HepG2 (cell line): ENCODE data around the gene AUNIP. TPM values are rescaled to one million over a fixed set of nuclear protein-coding genes. Genes with fewer than 3 reads are reported as not detected.

Experiments used
- ATAC-seq: fragments of 200-7000 bp; cut with Tn5 transposase; 3 replicates; pipeline ENCODE4 v1.9.1; 2020; ENCODE audit warnings: mild to moderate bottlenecking, moderate library complexity
- BruUV-seq: library from RNA; stranded (reverse); fragments of 400-500 nt; replicated peaks from 2 replicates; lab custom pipeline; 2021; lab: Mats Ljungman, UMichigan
- CTCF ChIA-PET: fragments of 300-600 bp; formaldehyde crosslinking; extraction: SDS; loops from one replicate; lab custom pipeline; 2021; ENCODE audit warnings: low total read pairs, inconsistent platforms, low intra/inter-chr PET ratio; lab: Yijun Ruan, JAX
- POLR2A ChIA-PET: fragments of 350-600 bp; sonication (Branson Sonifier 250); formaldehyde crosslinking; loops from one replicate; lab custom pipeline; 2020; ENCODE audit warnings: antibody characterized with exemption, inconsistent platforms; lab: Yijun Ruan, JAX
- DNase-seq: peaks from one replicate; pipeline ENCODE4 v3.0.0-alpha.2; 2015; ENCODE audit warnings: low spot score
- FAIRE-seq: peaks from 3 replicates; lab custom pipeline; 2011; peaks lifted over from hg19 to GRCh38; lab: Jason Lieb, UNC
- H2AFZ ChIP-seq: one replicate; pipeline ENCODE4 v1.6.1; 2011; ENCODE audit warnings: low read length, inconsistent platforms
- H3K27ac ChIP-seq: fragments of 300-600 bp; 3 replicates; pipeline ENCODE4 v1.8.0; 2011; ENCODE audit warnings: mixed run types, mild to moderate bottlenecking, mixed read lengths, low read length, inconsistent platforms; ENCODE audit not compliant: insufficient read depth; ENCODE audit errors: extremely low read length
- H3K27me3 ChIP-seq, 2 experiments: fragments of 200-600 bp in 1 of 2; 2 replicates in 1 of 2; 3 replicates in 1 of 2; pipeline versions ENCODE4 v1.6.0 to v1.8.0; 2011; ENCODE audit warnings: low read length in 2 of 2, mild to moderate bottlenecking in 2 of 2, moderate library complexity in 2 of 2, inconsistent platforms in 1 of 2; ENCODE audit not compliant: insufficient read depth in 2 of 2, control insufficient read depth in 1 of 2
- H3K36me3 ChIP-seq, 2 experiments: fragments of 200-600 bp in 1 of 2; replicated peaks in 1 of 2; 2 replicates in 1 of 2; 3 replicates in 1 of 2; pipeline versions ENCODE4 v1.5.1 to v1.8.0; 2011; ENCODE audit warnings: low read length in 2 of 2, inconsistent platforms in 1 of 2; ENCODE audit not compliant: insufficient read depth in 2 of 2, control insufficient read depth in 1 of 2
- H3K4me1 ChIP-seq: 2 replicates; pipeline ENCODE4 v1.5.1; 2012; ENCODE audit warnings: low read length, inconsistent platforms; ENCODE audit not compliant: insufficient read depth
- H3K4me2 ChIP-seq: 2 replicates; pipeline ENCODE4 v1.6.0; 2011; ENCODE audit warnings: low read depth, low read length, inconsistent platforms
- H3K4me3 ChIP-seq, 3 experiments: fragments of 200-600 bp in 1 of 3; sonication (generic), shearing (Covaris generic) in 1 of 3; replicated peaks in 1 of 3; 2 replicates each; pipeline ENCODE4 v1.5.1; 2011 to 2016; ENCODE audit warnings: low read length in 3 of 3, inconsistent platforms in 2 of 3, low read depth in 2 of 3, mild to moderate bottlenecking in 2 of 3, control low read depth in 1 of 3, mixed read lengths in 1 of 3; ENCODE audit not compliant: insufficient read depth in 1 of 3
- H3K79me2 ChIP-seq: one replicate; pipeline ENCODE4 v1.6.1; 2011; ENCODE audit warnings: low read length, inconsistent platforms; ENCODE audit not compliant: insufficient read depth
- H3K9ac ChIP-seq: 2 replicates; pipeline ENCODE4 v1.6.0; 2011; ENCODE audit warnings: mild to moderate bottlenecking, low read depth, low read length, inconsistent platforms; ENCODE audit not compliant: insufficient read depth
- H3K9me3 ChIP-seq: 2 replicates; pipeline ENCODE4 v1.5.1; 2012; ENCODE audit warnings: mild to moderate bottlenecking, low read length
- H4K20me1 ChIP-seq: 2 replicates; pipeline ENCODE4 v1.6.0; 2011; ENCODE audit warnings: inconsistent platforms, mild to moderate bottlenecking, low read length, moderate library complexity; ENCODE audit not compliant: insufficient read depth
- CEBPB ChIP-seq: IDR thresholded peaks from 2 replicates; pipeline ENCODE4 v1.6.1; 2011; ENCODE audit warnings: low read depth, low read length, improper control_type of control experiment, borderline replicate concordance
- DNMT3B ChIP-seq: conservative IDR thresholded peaks from 2 replicates; pipeline ENCODE4 v1.6.1; 2016; ENCODE audit warnings: missing biosample characterization, control low read depth
- ELF4 ChIP-seq: sonication (generic); formaldehyde crosslinking; IDR thresholded peaks from 2 replicates; pipeline ENCODE4 v1.5.0; 2020; ENCODE audit warnings: missing genetic modification reagents, mild to moderate bottlenecking, moderate library complexity, borderline replicate concordance
- GLMP ChIP-seq: sonication (generic); formaldehyde crosslinking; IDR thresholded peaks from 2 replicates; pipeline ENCODE4 v1.9.0; 2021; ENCODE audit warnings: missing genetic modification reagents, mild to moderate bottlenecking, borderline replicate concordance
- JUNB ChIP-seq: sonication (generic); formaldehyde crosslinking; IDR thresholded peaks from 2 replicates; pipeline ENCODE4 v1.8.0; 2022; ENCODE audit warnings: missing genetic modification reagents, mild to moderate bottlenecking, borderline replicate concordance
- MTF1 ChIP-seq: sonication (generic); formaldehyde crosslinking; IDR thresholded peaks from 2 replicates; pipeline ENCODE4 v1.5.0; 2020; ENCODE audit warnings: missing genetic modification reagents
- NFIC ChIP-seq: IDR thresholded peaks from 2 replicates; pipeline ENCODE4 v1.6.1; 2012; ENCODE audit warnings: mild to moderate bottlenecking, low read length, inconsistent platforms
- PCBP2 ChIP-seq: fragments of 200-400 bp; formaldehyde crosslinking; optimal IDR thresholded peaks from 2 replicates; pipeline ENCODE3; 2018; ENCODE audit warnings: low read length, low read depth; ENCODE audit not compliant: poor library complexity, severe bottlenecking
- REXO4 ChIP-seq: sonication (generic); formaldehyde crosslinking; IDR thresholded peaks from 2 replicates; pipeline ENCODE4 v1.8.0; 2022; ENCODE audit warnings: missing genetic modification reagents, mild to moderate bottlenecking, borderline replicate concordance
- RXRB ChIP-seq: IDR thresholded peaks from 2 replicates; pipeline ENCODE4 v1.6.1; 2016; ENCODE audit warnings: borderline replicate concordance, missing genetic modification reagents, missing compliant biosample characterization
- SMYD3 ChIP-seq: sonication (generic); formaldehyde crosslinking; IDR thresholded peaks from 2 replicates; pipeline ENCODE4 v1.8.1; 2023; ENCODE audit warnings: mild to moderate bottlenecking, missing genetic modification reagents
- SSRP1 ChIP-seq: IDR thresholded peaks from 2 replicates; pipeline ENCODE4 v1.6.1; 2016; ENCODE audit warnings: control low read depth
- ZBED4 ChIP-seq: sonication (generic); formaldehyde crosslinking; IDR thresholded peaks from 2 replicates; pipeline ENCODE4 v1.4.0; 2020; ENCODE audit warnings: missing genetic modification reagents, borderline replicate concordance
- ZFP90 ChIP-seq: sonication (generic); formaldehyde crosslinking; IDR thresholded peaks from 2 replicates; pipeline ENCODE4 v1.8.0; 2022; ENCODE audit warnings: missing genetic modification reagents, mild to moderate bottlenecking, inconsistent platforms, borderline replicate concordance
- ZNF253 ChIP-seq: sonication (generic); formaldehyde crosslinking; IDR thresholded peaks from 2 replicates; pipeline ENCODE4 v1.8.0; 2022; ENCODE audit warnings: mild to moderate bottlenecking, missing genetic modification reagents, borderline replicate concordance
- ZNF337 ChIP-seq: sonication (generic); formaldehyde crosslinking; IDR thresholded peaks from 2 replicates; pipeline ENCODE4 v1.5.1; 2020; ENCODE audit warnings: missing genetic modification reagents, low read depth, mild to moderate bottlenecking, borderline replicate concordance
- ZNF547 ChIP-seq: sonication (generic); formaldehyde crosslinking; IDR thresholded peaks from 2 replicates; pipeline ENCODE4 v1.5.1; 2020; ENCODE audit warnings: mild to moderate bottlenecking, missing genetic modification reagents
- ZNF562 ChIP-seq: sonication (generic); formaldehyde crosslinking; IDR thresholded peaks from 2 replicates; pipeline ENCODE4 v1.8.0; 2022; ENCODE audit warnings: missing genetic modification reagents, borderline replicate concordance
- ZNF616 ChIP-seq: sonication (generic); formaldehyde crosslinking; IDR thresholded peaks from 2 replicates; pipeline ENCODE4 v1.5.0; 2020; ENCODE audit warnings: low read depth, mild to moderate bottlenecking, missing genetic modification reagents
- ZNF777 ChIP-seq: sonication (generic); formaldehyde crosslinking; IDR thresholded peaks from 2 replicates; pipeline ENCODE4 v1.4.0; 2020; ENCODE audit warnings: missing genetic modification reagents
- WGBS: methylation state at CpG from one replicate; pipeline ENCODE4 v1.1.6; 2017; ENCODE audit warnings: low lambda C conversion rate; 5-methylcytosine and 5-hydroxymethylcytosine counted together
- in situ Hi-C: cut with HindIII; loops from 2 replicates; pipeline ENCODE4 v1.10.0; 2017; ENCODE audit warnings: low pct_unique_long_range_greater_than_20kb; ENCODE audit not compliant: extremely low pct_ligation_motif_present
- intact Hi-C: fragments of 100-400 bp; cut with micrococcal nuclease; formaldehyde crosslinking; loops from one replicate; pipeline ENCODE4 v1.10.0; 2022; ENCODE audit not compliant: unreplicated experiment
- polyA plus RNA-seq, 8 experiments: library from polyadenylated mRNA; depleted of rRNA in 3 of 8; stranded (reverse) in 7 of 8; unstranded in 1 of 8; fragments of >200 nt; fragmentation: Illumina TruSeq in 4 of 8; extraction: Trizol in 4 of 8; gene quantifications; 2 replicates each; pipeline versions ENCODE4 v1.2.1 to v1.2.3, GENCODE V29; 2011 to 2016; ENCODE audit warnings: low read depth in 4 of 8, missing spikeins in 1 of 8, mixed read lengths in 1 of 8; ENCODE audit not compliant: insufficient read depth in 1 of 8
- total RNA-seq, 5 experiments: library from RNA; depleted of rRNA; stranded (reverse); fragments of >200 nt; fragmentation: Illumina TruSeq; extraction: Trizol; gene quantifications; 2 replicates each; pipeline ENCODE4 v1.2.3, GENCODE V29; 2016; ENCODE audit warnings: low read depth in 1 of 5

Gene AUNIP
- total and polyA plus RNA-seq, 2 of the 13 experiments (the other 11 are each of a cell fraction or from before 2014, with no cell fraction given) = 3.8 to 12.3 TPM

GRCh38 chr1:25908161-25908560, 48.9 kb upstream of the AUNIP start:
- in situ Hi-C loops (no loop called here), intact Hi-C loops (no loop called here)
- no peaks in the 10 kb centered on the region for H3K9me3 ChIP-seq
- POLR2A ChIA-PET = interaction anchor here (2.3 kb wide), 1 partner anchor 89 kb away, joined by 9 read pairs; the partner anchor contains the start of gene PAFAH2
- WGBS = 42% methylated on average over 1 of the region's 1 CpG
- H3K27me3 ChIP-seq = peaks cover 0 to 3% of the 10 kb centered on the region in 2 experiments; a peak in 2 of 5 replicates
- TF ChIP-seq ZNF562 (CRISPR knock-in tag) = no peak
- TF ChIP-seq ELF4 = no peak
- no peak for TF ChIP-seq DNMT3B (CRISPR knock-in tag)
- TF ChIP-seq ZFP90 (CRISPR knock-in tag) = no peak
- no peak for TF ChIP-seq SSRP1 (CRISPR knock-in tag)
- no peak for TF ChIP-seq ZNF547 (CRISPR knock-in tag)
- TF ChIP-seq RXRB (CRISPR knock-in tag) = no peak
- TF ChIP-seq ZNF777 = no peak
- TF ChIP-seq PCBP2 = no peak
- TF ChIP-seq REXO4 (CRISPR knock-in tag) = no peak
- TF ChIP-seq GLMP (CRISPR knock-in tag) = no peak
- no peak for TF ChIP-seq ZBED4 (CRISPR knock-in tag)
- no peak for TF ChIP-seq ZNF253 (CRISPR knock-in tag)
- TF ChIP-seq JUNB = no peak
- TF ChIP-seq MTF1 (CRISPR knock-in tag) = no peak
- TF ChIP-seq ZNF337 (CRISPR knock-in tag) = no peak
- TF ChIP-seq CEBPB = no peak
- no peak for TF ChIP-seq SMYD3 (CRISPR knock-in tag)
- no peak for TF ChIP-seq NFIC
- TF ChIP-seq ZNF616 (CRISPR knock-in tag) = no peak
- TF ChIP-seq, all 625 proteins: peak for 0
- no peak overlapping the region for H3K4me2 ChIP-seq
- no TSS peak for BruUV-seq
- CTCF ChIA-PET = no interaction called here
- H2AFZ ChIP-seq = no peak overlapping the region
- peaks cover 43% of the 10 kb centered on the region for H3K4me1 ChIP-seq
- H3K79me2 ChIP-seq = peaks cover 21% of the 10 kb centered on the region
- FAIRE-seq = no peak
- no peak for DNase-seq
- no peak overlapping the region for H3K27ac ChIP-seq
- H4K20me1 ChIP-seq = peaks cover 4% of the 10 kb centered on the region; the same call in 1 of the 2 replicates
- H3K9ac ChIP-seq = no peak overlapping the region
- H3K36me3 ChIP-seq = peaks cover under 1 to 8% of the 10 kb centered on the region in 2 experiments; a peak in 1 of 5 replicates
- no peak for ATAC-seq
- no peak overlapping the region for H3K4me3 ChIP-seq
